GM19397 (cell line): ENCODE results near the gene GPR63.

Experiments used
- ATAC-seq: cut with Tn5 transposase; IDR thresholded peaks from one replicate; pipeline ENCODE4 v1.9.1; 2021; ENCODE audit warnings: mild to moderate bottlenecking, moderate library complexity; ENCODE audit not compliant: unreplicated experiment

The GPR63 gene

DNA sequence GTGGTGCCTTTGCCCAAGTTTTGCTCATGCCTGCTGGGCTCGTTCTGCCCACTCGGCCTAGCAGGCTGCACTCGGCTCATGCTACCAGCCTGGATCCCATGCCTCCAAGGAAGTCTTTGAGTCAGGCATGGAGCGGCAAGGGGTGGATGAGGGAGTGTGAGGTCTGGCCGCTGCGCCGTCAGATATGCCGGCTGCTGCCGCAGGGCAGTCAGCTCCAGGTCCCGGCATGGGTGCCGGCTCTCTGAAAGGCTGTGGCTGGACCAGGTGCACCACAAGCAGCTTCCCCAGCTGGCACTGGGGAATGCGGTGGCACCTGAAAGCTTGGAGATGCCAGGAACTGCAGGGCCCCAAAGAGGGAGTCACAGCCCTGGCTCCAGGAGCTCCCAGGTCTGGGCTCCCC lies 75.5 kb downstream of the GPR63 start:
- no peak for ATAC-seq

DNA sequence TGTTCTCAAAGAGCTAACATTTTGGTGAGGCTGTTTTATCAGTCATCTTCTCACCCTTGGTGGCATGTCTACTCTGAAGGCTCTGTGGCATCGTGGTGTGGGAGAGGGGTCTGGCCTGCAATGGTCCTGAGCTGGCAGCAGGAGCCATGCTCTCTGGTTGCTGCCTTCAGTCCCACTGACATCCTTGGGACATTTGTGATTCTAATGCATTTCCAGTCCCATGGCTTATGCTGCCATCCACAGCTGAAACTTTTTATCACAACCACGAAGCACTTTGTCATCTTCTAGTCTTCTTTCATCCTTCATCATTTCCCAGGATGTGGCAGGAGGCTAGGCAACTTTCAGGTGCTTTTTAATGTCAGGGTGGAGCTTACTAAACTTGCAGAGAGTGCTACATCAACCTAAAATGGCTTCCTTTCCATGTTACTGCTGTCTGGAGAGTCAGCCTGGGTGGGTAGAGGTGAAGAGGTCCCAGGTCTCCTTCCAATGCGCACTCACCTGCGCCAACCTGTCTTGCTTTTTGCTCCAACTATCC lies 77.1 kb downstream of the GPR63 start:
- ATAC-seq = no peak

DNA sequence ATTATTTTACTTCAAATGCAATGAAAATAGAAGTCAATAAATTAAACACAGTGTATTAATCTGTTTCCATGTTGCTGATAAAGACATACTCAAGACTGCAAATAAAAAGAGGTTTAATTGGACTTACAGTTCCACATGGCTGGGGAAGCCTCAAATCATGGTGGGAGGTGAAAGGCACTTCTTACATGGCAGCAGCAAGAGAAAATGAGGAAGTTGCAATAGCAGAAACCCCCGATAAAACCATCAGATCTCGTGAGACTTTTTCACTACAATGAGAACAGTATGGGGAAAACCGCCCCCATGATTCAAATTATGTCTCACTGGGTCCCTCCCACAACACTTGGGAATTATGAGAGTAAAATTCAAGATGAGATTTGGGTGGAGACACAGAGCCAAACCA lies 82.2 kb downstream of the GPR63 start:
- ATAC-seq = no peak

DNA sequence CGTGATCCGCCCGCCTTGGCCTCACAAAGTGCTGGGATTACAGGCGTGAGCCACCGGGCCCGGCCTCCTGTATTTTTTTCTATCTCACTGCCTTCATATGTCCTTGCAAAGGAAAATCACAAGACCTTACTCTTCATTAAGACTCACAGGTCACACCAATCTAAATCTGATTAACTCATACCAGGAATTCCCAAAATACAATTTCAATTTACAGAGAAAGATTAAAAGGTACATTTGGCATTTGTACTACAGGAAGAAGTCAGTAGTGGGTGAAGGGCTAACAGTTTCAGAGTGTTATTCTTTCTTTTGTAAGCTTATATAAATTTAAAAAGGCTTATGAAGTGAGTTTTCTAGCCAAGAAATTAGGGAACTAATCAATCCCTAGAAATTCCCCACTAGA lies 87.4 kb downstream of the GPR63 start:
- ATAC-seq = no peak
